Head of caudate nucleus (tissue), 42 donors: ENCODE data around the gene WDR72.
"Not testable (repeated sequence)": the region's sequence is repeated elsewhere in the genome, so short reads cannot be mapped to it uniquely, and the experiment has no call there.

ENCODE experiments used
- DNase-seq, 42 donors: peaks; one replicate each; pipeline versions ENCODE4 v3.0.0 to v3.0.0-alpha.2; 2020 to 2021; ENCODE audit warnings: mixed read lengths in 7 of 42
- intact Hi-C: fragments of 100-400 bp; cut with DNase I; formaldehyde crosslinking; loops from one replicate; pipeline ENCODE4 v1.15.0; 2022

Gene WDR72

DNA sequence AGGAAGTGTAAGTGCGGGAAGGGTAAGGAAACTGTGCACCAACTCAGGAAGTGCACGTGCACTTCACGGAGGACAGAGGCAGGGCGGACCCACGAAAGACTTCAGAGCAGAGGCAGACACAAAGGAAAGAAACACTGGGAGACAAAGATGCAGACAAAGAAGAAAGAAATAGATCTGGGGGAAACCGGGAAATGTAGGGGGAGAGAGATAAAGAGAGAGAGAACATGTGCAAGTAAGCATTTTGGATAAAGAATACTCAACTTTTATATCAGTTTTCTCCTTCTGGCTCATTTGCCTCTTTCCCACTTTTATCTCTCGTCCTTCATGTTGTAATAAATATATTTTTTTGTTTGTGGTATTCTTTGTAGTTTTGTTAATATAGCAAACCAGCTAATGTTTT, 204.2 kb downstream of the WDR72 start:
- intact Hi-C loops: no loop called here
- no peak for DNase-seq

DNA sequence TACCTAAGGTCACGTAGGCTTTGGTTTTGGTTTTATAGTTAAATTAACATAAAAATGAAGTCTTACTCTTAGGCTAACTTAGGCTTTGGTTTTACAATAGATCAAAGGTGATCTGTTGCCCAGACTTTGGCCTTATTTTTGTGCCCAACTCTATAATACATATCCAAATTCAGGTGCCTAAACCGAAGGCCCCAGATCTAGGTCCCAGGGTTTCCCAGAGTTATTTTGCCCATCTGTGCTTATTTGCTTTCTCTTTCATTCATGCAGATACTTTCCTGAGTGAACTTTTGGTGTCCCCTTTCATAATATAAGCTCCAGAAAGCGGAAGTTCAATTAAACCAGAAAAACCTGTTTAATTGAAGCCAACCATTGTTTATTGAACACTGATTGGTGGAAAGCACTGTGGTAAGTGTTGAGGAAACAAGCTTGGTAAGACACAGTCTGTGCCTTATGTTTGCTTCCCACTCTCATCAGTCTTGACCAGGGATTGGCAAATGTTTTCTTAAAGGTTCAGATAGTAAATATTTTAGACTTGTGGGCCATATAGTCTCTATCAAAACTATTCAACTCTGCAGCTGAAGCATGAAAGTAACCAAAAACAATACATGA, 209.7 kb downstream of the WDR72 start:
- intact Hi-C loops: no loop called here
- no peak for DNase-seq

DNA sequence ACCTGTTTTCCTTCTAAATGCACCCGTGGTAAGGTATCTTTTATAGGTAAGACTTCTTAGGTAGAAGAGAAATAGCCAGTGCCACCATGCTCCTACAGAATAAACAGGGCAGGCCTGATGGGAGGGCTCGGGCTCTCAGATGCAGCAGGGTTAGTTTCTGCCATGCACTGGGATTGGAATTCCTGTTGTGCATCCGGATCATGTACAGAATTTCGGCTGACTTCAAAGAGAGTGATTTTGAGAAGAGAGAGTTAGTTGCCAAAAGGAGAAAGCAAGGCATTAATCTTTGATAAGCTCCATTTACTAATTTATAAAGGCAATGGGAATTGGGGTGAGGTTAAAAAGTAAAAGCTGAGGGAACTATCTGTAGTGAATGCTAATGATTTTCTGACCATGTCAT, 211.2 kb downstream of the WDR72 start:
- no peak for DNase-seq
- intact Hi-C loops: no loop called here

DNA sequence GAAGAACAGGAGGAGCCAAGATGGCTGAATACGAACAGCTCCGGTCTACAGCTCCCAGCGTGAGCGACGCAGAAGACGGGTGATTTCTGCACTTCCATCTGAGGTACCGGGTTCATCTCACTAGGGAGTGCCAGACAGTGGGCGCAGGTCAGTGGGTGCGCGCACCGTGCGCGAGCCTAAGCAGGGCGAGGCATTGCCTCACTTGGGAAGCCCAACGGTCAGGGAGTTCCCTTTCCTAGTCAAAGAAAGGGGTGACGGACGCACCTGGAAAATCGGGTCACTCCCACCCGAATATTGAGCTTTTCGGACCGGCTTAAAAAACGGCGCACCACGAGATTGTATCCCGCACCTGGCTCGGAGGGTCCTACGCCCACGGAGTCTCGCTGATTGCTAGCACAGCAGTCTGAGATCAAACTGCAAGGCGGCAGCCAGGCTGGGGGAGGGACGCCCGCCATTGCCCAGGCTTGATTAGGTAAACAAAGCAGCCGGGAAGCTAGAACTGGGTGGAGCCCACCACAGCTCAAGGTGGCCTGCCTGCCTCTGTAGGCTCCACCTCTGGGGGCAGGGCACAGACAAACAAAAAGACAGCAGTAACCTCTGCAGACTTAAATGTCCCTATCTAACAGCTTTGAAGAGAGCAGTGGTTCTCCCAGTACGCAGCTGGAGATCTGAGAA, 218.7 kb downstream of the WDR72 start:
- DNase-seq, intact Hi-C loops: not testable (repeated sequence)

DNA sequence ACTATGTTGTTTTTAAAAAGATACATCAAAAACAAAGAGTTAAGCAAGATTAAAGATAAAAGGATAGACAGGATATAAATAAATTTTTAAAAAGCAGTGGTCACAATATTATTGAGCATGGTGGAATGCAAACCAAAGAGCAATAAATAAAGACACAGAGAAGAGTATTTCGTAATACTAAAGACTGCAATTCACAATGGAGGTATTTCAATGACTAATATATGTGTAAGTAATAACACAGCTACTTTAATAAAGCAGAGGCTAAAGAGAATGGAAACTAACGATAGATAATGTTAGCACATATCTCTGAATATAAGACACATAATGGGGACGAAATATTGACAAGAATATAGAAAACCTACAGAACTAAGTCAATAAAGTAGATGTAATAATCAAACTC, 219.6 kb downstream of the WDR72 start:
- no peak for DNase-seq
- intact Hi-C loops: no loop called here

DNA sequence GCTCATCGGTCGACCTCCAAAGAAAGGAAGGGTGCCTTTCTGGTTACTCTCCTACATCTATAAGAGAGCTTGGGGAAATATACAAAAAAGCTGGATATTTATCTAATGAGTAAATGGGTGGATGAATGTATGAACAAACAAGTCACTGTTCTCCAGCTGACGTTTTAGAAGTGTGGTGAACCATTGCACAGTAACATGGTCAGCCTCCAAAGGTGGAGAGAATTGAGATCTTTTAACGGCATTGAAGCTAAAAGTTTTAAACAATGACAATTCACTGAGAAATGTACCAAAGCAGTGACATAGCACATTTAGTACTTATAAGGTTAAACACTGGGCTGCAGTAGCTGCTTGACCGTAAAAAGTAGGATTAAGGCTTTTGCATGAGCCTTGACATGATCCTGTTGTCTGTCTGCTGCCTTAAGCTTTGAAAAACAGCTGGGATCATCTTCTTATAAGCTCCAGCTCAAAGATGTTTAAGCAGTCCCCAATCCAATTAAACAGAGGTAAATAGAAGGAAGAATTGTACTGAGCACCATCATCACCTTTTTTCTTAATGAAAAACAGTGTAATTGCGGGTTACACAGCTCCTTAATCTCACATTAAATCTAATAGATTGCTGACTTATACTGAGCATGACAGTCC, 222.9 kb downstream of the WDR72 start:
- no peak for DNase-seq
- intact Hi-C loops: no loop called here

DNA sequence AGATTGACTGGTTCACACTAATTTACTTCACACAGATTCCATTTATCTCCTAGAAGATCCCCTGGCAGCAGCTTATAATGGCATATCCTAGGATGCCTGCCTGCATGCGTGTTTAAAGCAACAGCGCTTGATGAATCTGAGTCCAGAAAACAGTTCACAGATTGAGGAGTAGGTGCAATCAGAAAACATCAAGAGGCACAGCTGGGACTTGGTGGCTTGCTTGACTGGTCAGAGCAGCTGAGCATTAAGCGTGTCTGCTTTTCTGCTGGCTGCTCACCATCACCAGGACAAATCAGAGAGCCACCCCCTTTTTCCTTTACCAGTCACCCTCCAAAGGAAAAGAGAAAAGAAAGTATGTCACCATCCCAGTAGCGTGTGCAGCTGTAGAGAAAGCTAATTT, 223.6 kb downstream of the WDR72 start:
- no peak for DNase-seq
- intact Hi-C loops: no loop called here

DNA sequence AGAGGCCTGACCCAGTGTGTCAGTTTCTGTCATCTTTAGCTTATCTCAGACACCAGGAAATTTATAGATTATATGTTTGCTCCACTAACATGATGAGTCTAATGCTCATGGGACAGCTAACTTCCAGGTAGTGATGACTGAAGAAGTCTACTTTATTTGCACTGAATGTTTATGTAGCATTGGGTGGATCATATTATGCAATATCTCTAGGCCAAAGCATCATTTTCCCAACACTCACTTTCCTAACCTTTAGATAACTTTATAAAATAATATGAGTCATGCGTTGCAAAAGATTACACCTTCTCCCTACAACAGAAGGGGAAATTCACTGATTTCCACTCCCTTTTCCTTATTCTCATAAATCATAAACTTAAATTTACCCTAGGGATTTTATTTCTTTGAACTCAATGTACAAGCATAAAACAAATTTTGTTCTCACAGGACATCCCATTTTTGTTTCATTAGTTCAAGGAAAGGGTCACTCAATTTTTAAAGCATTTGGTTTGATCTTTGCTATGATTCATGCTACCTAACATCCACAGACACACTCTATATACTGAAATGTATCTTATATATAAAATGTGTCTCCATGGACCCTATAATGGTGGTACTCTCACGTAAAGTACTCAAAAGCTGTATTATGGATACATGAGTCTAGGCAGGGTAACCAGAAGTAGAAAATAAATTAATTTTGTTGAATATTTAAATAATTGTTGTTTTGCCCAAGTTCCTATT, 225.2 kb downstream of the WDR72 start:
- intact Hi-C loops: no loop called here
- DNase-seq: no peak

DNA sequence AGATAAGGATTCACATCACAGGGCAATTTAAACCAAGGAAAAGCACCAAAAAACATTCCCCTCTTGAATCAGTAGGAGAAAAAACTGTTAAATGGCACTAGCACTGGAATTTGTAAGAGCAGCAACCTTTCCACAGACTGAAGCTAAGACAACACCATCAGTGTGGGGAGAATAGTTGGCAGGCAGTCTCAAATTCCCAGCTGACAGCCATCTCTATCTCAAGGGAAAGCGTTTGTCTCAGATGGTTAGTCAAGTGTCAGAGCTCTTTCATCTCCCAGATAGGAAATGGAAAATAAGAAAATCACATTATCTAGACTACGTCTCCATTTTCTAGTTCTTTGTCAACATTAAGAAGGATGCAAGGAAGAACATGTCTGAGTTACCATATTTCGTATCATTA, 228.7 kb downstream of the WDR72 start:
- no peak for DNase-seq
- intact Hi-C loops: no loop called here

DNA sequence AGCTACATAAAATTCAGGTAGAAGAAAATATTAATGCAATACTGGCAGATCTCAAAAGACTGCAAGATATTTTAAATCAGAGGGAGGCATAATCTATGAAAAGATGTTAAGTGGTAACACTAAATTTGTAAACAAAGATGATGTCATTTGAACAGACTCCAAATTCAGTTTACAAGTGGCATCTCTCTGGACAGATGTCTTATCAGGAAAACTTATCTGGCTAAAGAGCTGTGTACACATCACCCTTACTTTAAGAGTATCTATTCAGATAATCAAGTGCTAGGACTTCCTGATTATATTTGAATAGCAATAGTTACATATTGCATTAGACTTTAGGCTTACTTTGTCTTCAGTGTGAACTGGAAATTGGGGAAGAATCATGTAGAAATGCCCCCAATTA, 231.5 kb downstream of the WDR72 start:
- intact Hi-C loops: no loop called here

DNA sequence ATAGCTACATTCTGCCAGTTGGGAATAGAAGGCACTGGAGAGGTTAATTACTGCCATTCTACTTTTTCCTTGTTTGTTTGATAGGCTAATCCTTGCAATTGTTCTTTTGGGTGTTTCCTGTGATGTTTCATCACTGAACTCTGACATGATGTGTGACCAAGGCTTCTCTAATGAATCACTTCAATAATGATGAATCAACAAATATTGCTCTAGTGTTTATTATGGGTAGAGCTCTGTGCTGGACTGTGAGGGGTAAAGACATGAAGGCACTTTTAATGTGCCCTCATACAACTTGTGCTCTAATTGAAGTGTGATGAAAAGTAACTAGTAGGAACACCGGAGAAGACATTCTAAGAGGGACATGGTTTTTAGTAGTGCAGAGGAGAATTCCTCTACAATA, 233.6 kb downstream of the WDR72 start:
- intact Hi-C loops: no loop called here
- DNase-seq: no peak

More for the DNA sequence above, 231.5 kb downstream of the WDR72 start:
- no peak for DNase-seq

DNA sequence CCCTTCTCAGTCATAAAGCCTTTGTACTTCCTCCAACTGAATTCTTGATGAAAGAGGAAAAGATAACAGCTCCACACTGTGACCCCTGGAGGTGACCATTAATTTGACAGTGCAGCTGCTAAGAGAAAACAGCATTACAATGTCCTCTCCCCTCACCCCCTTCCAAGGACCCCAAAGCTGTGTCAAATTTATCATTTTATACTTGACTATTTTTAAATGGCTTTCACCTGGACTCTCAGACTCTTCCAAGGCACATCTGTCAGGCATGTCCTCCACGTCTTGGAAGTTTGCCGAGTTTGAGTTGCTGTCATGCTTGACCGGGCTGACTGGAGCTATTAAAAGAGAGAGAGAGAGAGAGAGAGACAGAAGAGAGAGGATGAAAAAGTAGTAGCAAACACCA, 236.5 kb downstream of the WDR72 start:
- no peak for DNase-seq
- intact Hi-C loops: no loop called here

DNA sequence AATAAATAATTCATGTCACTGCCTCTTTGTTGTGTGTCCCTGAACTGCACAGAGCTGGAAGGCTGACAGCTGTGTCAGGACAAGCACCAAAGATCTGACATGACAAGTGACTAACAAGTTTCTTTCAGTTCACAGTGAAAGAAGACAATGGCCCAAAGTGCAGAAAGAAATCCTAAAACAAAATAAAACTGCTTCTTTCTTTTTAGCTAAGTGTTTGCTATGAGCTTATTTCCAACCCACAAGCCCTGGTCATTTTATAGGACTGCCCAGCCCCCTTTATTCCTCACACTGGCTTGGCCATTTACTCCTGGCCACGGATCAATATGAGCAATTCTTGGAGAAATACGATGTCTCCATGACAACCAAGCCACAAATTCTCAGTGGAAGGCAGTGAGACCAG, 238.5 kb downstream of the WDR72 start:
- DNase-seq: peak in 18 of 42 donors; percentile 2 to 49 (median 12)

DNA sequence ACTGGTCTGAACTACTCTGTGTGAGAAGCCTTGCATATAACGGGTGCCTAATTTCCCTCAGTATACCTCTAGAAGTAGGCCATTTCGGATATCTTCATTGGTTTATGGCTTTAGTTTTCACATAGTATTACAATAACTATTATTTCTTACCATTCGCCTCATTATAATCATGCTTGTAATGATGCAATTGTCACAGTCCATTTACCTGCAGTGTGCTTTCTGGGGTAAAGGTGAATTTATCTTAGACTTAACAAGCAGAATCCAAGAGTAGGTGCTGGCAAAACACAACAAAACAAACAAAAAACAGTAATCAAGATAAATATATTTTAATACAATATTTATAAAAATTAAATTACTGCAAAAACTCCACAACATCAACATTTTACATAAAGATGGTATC, 246.0 kb downstream of the WDR72 start:
- intact Hi-C loops: no loop called here
- DNase-seq: no peak

More for the DNA sequence above, 238.5 kb downstream of the WDR72 start:
- intact Hi-C loops: no loop called here

DNA sequence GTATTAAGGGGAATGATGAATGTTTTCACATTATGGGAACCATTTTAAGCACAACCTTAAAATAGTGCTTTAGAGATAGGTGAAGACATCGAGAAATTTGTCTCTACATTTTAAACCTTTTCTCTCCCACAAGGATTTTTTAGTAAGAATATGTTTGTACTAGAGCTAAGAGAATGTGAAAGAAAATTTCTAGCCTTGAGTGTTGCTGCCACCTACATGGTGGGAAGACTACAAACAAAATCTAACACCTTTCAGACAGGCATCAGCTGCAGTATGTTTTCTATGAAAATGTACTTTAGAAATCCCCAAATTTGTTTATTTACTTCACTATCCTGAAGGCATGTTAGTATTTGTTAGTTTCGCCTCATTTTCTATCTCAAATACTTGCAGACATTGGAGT, 247.4 kb downstream of the WDR72 start:
- peak in 1 of 42 donors; percentile 3 for DNase-seq
- intact Hi-C loops: no loop called here

DNA sequence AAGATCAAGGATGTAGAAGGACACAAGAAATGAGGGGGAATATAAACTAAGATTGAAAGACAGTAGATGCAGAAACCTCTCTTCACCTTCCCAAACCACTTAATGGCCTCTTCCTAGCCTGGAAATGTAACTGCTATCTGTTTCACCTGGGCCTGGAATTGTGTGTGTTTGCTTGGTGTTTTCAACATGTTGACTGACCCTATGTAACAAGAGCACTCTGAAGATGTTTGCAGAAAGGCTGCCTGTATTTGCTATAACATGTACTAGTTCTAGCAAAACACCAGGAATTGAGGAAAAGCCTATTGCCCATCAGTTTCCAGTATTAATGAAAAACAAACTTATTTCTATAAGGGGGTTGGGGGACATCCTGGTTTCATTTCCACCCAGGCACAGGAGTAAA, 248.3 kb downstream of the WDR72 start:
- DNase-seq: no peak
- intact Hi-C loops: no loop called here

DNA sequence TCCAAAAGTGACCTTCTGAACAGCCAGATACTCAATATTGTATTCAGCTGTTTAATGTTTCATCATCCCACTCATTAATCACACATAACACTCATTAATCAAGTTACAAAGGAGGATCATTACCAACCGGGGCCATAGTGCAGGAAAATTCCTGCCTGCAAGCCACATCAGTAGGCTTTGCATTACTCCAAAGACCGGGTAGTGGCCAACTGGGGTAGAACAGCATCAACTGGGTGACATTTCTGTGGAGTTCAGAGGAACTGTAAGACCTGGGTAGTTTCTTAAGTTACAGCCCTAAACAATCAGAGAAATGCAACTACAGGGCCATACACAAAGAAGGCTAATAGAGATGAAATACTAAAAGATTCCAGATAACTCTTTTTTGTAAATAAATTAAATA, 253.1 kb downstream of the WDR72 start:
- DNase-seq: no peak
- intact Hi-C loops: no loop called here

DNA sequence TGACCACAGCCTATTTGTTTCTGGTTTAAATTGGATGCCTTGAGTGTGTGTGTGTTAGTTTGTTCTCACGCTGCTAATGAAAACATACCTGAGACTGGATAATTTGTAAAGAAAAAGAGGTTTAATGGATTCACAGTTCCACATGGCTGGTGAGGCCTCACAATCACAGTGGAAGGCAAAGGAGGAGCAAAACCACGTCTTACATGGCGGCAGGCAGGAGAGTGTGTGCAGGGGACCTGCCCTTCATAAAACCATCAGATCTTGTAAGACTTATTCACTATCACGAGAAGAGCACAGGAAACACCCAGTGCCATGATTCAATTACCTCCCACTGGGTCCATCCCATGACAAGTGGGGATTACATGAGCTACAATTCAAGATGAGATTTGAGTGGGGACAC, 260.5 kb downstream of the WDR72 start:
- intact Hi-C loops: no loop called here
- no peak for DNase-seq

DNA sequence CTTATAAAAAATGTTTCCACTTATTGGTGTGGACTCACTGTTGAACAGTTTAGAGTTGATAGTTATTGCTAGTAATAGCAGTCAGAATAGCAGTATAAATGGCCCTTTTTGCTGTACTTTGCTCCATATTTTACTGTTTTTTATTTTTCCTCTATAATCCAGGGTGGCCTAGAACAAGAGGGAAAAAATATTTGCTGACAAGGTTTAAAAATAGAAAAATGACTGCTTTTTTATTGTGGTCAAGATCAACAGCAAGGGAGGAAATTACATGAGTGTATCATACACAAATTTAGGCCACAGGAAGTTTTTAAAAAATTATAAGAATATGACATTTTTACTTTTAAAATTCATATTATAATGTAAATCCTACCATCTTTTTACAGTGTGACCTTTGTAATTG, 269.1 kb downstream of the WDR72 start:
- no peak for DNase-seq
- intact Hi-C loops: no loop called here

DNA sequence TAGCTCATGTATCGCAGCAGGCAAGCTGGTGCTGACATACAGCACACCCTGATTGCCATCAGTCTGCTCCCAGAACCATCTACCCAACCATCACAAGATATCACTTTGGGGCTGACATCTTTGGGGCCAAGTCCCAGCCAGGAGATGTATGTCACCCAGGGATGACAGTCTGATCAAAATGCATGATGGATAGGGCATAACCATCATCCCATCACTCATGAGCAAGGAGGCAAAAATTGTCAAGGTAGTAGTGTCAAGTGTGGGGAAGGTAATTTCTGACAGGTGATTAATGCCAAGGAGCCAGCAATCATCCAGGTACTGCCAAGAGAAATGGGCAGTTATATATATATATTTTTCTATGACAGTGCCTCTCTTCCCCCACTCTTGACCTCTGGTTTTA, 277.4 kb downstream of the WDR72 start:
- intact Hi-C loops: no loop called here
- DNase-seq: no peak
